ENCODE measurements around the gene ENC1. TPM values are rescaled to one million over a fixed set of nuclear protein-coding genes. Genes with fewer than 3 reads are reported as not detected.

ENC1 gene
- total RNA-seq, 4 donors from 2014 or later: 14.9 to 26.9 (median 22.0) TPM

DNA sequence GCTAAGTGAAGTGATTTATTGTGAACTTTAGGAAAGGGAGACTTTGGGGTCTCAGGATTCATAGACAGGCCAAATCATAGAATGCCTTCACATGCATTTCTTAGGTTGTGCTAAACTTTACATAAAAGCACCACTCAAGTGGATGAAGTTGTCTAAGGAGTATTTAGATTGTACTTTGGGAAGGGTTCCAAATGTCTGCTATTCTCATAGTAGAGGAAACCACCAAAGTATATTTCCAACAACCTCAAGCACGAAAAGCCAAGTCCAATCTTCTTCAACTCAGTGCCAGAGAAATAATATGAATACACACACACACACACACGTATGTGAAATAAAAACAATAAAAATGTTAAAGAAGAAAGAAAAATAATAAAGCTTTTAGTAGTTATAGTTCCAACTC, 41.8 kb downstream of the ENC1 start:
- no peak for TF ChIP-seq POLR2AphosphoS5 (IDR thresholded peaks at IDR 0.05)
- TF ChIP-seq, protein P1, sequence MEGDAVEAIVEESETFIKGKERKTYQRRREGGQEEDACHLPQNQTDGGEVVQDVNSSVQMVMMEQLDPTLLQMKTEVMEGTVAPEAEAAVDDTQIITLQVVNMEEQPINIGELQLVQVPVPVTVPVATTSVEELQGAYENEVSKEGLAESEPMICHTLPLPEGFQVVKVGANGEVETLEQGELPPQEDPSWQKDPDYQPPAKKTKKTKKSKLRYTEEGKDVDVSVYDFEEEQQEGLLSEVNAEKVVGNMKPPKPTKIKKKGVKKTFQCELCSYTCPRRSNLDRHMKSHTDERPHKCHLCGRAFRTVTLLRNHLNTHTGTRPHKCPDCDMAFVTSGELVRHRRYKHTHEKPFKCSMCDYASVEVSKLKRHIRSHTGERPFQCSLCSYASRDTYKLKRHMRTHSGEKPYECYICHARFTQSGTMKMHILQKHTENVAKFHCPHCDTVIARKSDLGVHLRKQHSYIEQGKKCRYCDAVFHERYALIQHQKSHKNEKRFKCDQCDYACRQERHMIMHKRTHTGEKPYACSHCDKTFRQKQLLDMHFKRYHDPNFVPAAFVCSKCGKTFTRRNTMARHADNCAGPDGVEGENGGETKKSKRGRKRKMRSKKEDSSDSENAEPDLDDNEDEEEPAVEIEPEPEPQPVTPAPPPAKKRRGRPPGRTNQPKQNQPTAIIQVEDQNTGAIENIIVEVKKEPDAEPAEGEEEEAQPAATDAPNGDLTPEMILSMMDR (IDR thresholded peaks at IDR 0.05): no peak
- no peak for TF ChIP-seq POLR2A (IDR thresholded peaks at IDR 0.05)
- TF ChIP-seq EP300 (IDR thresholded peaks at IDR 0.05; ENCODE audit: low read depth): no peak
- DNase-seq: no peak
- no peaks in the 10 kb centered on the region for H3K27me3 ChIP-seq
- H3K4me3 ChIP-seq: no peak overlapping the region
- H3K4me1 ChIP-seq: peaks cover 0 to 8% (median 0%) of the 10 kb centered on the region in 4 donors
- no peaks in the 10 kb centered on the region for H3K9me3 ChIP-seq
- 44 to 76% methylated on average over 2 of the region's 2 CpGs for WGBS, 2 donors (ENCODE audit: low coverage in 1 of 2)
- H3K36me3 ChIP-seq: no peaks in the 10 kb centered on the region
- in situ Hi-C loops (cut with MboI; ENCODE audit: low pct_ligation_motif_present in 1 of 4, low pct_unique_long_range_greater_than_20kb in 1 of 4, low sequenced_read_pairs in 3 of 4): no loop called here
- no peak overlapping the region for H3K27ac ChIP-seq
- intact Hi-C loops (cut with DNase I; ENCODE audit: low total_unique reads): no loop called here

DNA sequence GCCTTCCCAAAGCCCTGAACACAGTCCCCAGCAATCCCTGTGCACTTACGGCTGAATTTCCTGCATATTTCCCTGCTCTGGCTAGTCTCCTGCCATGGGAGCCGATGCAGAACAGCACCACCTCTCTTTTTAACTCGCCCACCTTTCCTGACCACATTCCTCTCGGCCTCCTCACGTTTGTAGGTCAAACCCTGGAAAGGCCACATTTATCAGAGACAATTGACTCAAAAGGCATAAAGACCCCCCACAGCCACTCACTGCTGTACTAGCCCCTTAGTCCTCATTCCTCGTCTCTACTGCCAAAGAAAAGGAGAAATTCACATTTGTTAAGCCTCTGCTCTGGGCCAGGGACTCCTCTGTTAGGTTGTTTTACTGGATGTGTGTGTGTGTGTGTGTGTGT, 43.6 kb downstream of the ENC1 start:
- no peak overlapping the region for H3K4me3 ChIP-seq
- no peak for DNase-seq
- WGBS, 2 donors (ENCODE audit: low coverage in 1 of 2): 82 to 89% methylated on average over 3 to 6 of the region's 6 CpGs
- intact Hi-C loops (cut with DNase I; ENCODE audit: low total_unique reads): no loop called here
- peaks cover 0 to 8% (median 0%) of the 10 kb centered on the region in 4 donors for H3K4me1 ChIP-seq
- in situ Hi-C loops (cut with MboI; ENCODE audit: low pct_ligation_motif_present in 1 of 4, low pct_unique_long_range_greater_than_20kb in 1 of 4, low sequenced_read_pairs in 3 of 4): no loop called here
- no peaks in the 10 kb centered on the region for H3K27me3 ChIP-seq
- no peak overlapping the region for H3K27ac ChIP-seq
- H3K9me3 ChIP-seq: no peaks in the 10 kb centered on the region
- TF ChIP-seq POLR2A (IDR thresholded peaks at IDR 0.05): no peak
- TF ChIP-seq EP300 (IDR thresholded peaks at IDR 0.05; ENCODE audit: low read depth): no peak
- TF ChIP-seq, protein P1 (IDR thresholded peaks at IDR 0.05): no peak
- no peak for TF ChIP-seq POLR2AphosphoS5 (IDR thresholded peaks at IDR 0.05)
- no peaks in the 10 kb centered on the region for H3K36me3 ChIP-seq

DNA sequence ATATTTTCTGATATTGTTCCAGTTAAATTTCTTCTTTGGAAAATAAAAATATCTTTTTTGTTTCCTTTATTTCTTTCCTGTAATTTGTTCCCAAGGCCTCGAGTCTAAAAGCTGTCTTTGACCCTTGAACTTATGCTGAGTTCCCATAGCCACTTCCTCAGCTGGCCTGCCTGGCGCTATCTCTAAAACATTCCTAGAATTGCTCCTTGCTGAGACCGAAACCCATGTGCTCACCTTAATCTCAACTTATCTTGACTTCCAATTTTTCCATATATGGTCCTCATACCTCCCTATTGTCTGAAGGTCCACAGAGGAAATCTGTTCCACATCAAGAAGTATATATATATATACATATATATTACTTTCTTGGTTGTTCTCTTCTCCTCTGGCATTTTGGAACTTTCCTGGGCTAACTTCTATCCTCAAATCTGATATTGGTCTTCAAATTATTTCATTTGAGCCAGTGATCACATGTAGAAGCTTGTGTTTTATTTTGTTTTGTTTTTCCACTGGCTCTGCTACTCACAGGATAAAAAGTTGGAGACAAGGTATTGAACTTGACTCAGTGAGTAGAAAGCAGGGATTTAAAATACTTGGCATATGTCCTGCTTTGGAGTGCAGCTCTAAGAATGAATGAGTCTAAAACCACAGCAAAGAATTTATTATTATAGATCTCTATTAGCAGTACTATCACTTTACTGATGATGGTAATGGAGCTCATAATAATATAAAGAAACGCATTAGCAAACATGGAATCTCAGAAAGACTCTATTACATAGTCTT, 45.2 kb downstream of the ENC1 start:
- H3K4me1 ChIP-seq: peaks cover 0 to 9% (median 0%) of the 10 kb centered on the region in 4 donors
- 51 to 64% methylated on average over 2 to 4 of the region's 4 CpGs for WGBS, 2 donors (ENCODE audit: low coverage in 1 of 2)
- no peaks in the 10 kb centered on the region for H3K9me3 ChIP-seq
- no peak overlapping the region for H3K4me3 ChIP-seq
- intact Hi-C loops (cut with DNase I; ENCODE audit: low total_unique reads) (no loop called here), in situ Hi-C loops (cut with MboI; ENCODE audit: low pct_ligation_motif_present in 1 of 4, low pct_unique_long_range_greater_than_20kb in 1 of 4, low sequenced_read_pairs in 3 of 4) (no loop called here)
- no peak for DNase-seq
- no peak for TF ChIP-seq EP300 (IDR thresholded peaks at IDR 0.05; ENCODE audit: low read depth)
- TF ChIP-seq POLR2A (IDR thresholded peaks at IDR 0.05): no peak
- no peaks in the 10 kb centered on the region for H3K36me3 ChIP-seq
- H3K27ac ChIP-seq: no peak overlapping the region
- H3K27me3 ChIP-seq: no peaks in the 10 kb centered on the region

DNA sequence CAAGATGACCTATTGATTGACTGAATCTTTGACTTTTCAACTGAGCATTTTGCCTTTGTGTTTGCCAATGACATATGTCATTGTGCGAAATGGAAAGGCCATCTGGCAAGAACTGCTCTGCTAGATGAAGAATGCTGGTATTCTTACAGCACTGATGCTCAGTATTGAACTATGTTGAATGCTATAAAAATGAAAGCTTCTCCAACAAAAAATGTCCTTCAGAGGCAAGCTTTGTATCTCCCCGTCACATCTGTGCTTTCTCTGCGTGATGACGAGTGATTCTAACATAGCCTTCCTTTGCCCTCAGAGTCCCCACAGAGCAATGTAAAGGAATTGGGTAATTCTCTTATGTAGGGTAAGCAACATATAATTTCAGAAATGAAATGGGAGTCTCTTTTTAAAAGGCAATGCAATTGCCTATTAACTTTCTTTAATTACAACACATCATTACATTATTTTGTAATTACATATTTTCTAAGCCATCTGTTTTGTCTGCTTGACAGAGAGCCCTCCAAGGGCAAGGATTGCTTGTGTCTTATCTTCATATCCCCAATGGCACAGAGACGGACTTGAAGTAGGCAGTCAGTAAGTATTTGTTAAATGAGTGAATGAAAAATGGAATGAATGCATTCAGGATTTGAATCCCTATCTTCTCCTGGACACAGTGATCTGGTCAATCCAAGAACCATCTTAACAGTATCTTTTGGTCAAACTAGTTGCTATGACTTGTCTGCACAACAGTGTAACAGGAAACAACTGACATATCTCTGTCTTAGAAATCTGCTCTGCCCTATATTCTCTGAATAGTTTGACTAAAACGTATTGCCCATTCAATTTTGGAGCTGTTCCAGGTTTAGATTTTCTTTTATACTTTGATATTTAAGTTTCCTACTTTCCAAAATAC, 46.1 kb downstream of the ENC1 start:
- no peak for DNase-seq
- in situ Hi-C loops (cut with MboI; ENCODE audit: low pct_ligation_motif_present in 1 of 4, low pct_unique_long_range_greater_than_20kb in 1 of 4, low sequenced_read_pairs in 3 of 4): no loop called here
- intact Hi-C loops (cut with DNase I; ENCODE audit: low total_unique reads): no loop called here
- Histone ChIP-seq H3K36me3 (no peaks in the 10 kb centered on the region), H3K4me1 (peaks cover 0 to 19% (median 4%) of the 10 kb centered on the region in 4 donors), H3K27ac (no peak overlapping the region), H3K27me3 (no peaks in the 10 kb centered on the region), H3K4me3 (no peak overlapping the region), H3K9me3 (no peaks in the 10 kb centered on the region)
- WGBS, 2 donors (ENCODE audit: low coverage in 1 of 2): 72 to 76% methylated on average over 4 to 6 of the region's 6 CpGs
- no peak for TF ChIP-seq POLR2A (IDR thresholded peaks at IDR 0.05)
- TF ChIP-seq EP300 (IDR thresholded peaks at IDR 0.05; ENCODE audit: low read depth): no peak
- TF ChIP-seq, protein P1 (IDR thresholded peaks at IDR 0.05): no peak
- TF ChIP-seq POLR2AphosphoS5 (IDR thresholded peaks at IDR 0.05): no peak
